Parathyroid adenoma (tissue), 2 donors: Measurements from ENCODE around the gene KCNQ1.

Experiments used
- H2AFZ ChIP-seq: fragments of 300-600 bp; sonication (generic); one replicate; pipeline ENCODE4 v1.7.0; 2017; ENCODE audit warnings: antibody characterized with exemption, mild to moderate bottlenecking
- H3K27ac ChIP-seq: fragments of 300-600 bp; sonication (generic); one replicate; pipeline ENCODE4 v1.7.0; 2017
- H3K27me3 ChIP-seq: fragments of 300-600 bp; sonication (generic); one replicate; pipeline ENCODE4 v1.7.0; 2017; ENCODE audit warnings: low read length; ENCODE audit not compliant: control insufficient read depth, insufficient read depth
- H3K36me3 ChIP-seq: fragments of 300-600 bp; sonication (generic); one replicate; pipeline ENCODE4 v1.7.0; 2017; ENCODE audit warnings: low read length; ENCODE audit not compliant: control insufficient read depth, insufficient read depth
- H3K4me1 ChIP-seq: fragments of 300-600 bp; sonication (generic); one replicate; pipeline ENCODE4 v1.7.0; 2017; ENCODE audit warnings: control low read depth
- H3K4me2 ChIP-seq: fragments of 300-600 bp; sonication (generic); one replicate; pipeline ENCODE4 v1.7.0; 2017; ENCODE audit warnings: low read length
- H3K4me3 ChIP-seq: fragments of 300-600 bp; sonication (generic); one replicate; pipeline ENCODE4 v1.7.0; 2017; ENCODE audit warnings: low read depth, low read length
- H3K79me2 ChIP-seq: fragments of 300-600 bp; sonication (generic); one replicate; pipeline ENCODE4 v1.7.0; 2017; ENCODE audit warnings: control low read depth
- H3K9ac ChIP-seq: fragments of 300-600 bp; sonication (generic); one replicate; pipeline ENCODE4 v1.7.0; 2017; ENCODE audit warnings: mild to moderate bottlenecking
- H3K9me3 ChIP-seq: fragments of 300-600 bp; sonication (generic); one replicate; pipeline ENCODE4 v1.7.0; 2017; ENCODE audit warnings: low read length; ENCODE audit not compliant: control insufficient read depth
- CTCF ChIP-seq: fragments of 300-600 bp; sonication (generic); IDR thresholded peaks from one replicate; pipeline ENCODE4 v1.7.0; 2017; ENCODE audit warnings: antibody characterized with exemption, mild to moderate bottlenecking
- donor health status: primary hyperparathyroidism.

Gene KCNQ1

DNA sequence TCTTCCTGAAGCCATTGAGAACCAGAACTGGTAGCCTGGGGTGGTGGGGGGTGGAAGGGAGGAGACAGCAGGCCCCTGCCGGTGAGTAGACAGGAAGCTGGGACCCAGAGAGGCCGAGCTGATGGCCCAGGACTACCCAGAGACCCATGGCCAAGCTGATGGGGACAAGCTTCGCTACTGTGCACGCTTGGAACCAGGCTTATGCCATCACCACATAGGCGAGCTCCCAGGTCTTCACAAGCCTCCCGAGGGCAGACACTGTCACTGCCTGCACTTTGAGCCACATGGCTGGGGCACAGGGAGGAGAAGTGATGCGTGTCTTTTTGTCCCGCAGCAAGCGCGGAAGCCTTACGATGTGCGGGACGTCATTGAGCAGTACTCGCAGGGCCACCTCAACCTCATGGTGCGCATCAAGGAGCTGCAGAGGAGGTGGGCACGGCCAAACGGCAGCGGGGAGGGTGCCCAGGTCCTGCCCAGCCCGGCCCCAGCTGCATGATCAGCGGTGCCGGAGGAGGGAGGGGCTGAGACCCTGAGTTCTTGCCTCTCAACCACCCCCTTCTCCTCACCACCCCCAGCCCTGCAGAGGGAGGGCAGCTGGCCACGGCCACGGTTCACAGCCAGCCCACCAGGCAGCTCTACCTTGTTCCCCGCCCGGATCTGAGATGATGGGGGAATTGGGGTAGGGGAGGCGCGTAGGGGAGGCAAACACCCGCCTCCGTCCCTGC lies 331.0 kb downstream of the KCNQ1 start:
- no peak overlapping the region for H3K9ac ChIP-seq
- TF ChIP-seq CTCF = no peak
- no peaks in the 10 kb centered on the region for H3K9me3 ChIP-seq
- H3K79me2 ChIP-seq = no peaks in the 10 kb centered on the region
- H2AFZ ChIP-seq = no peak overlapping the region
- H3K36me3 ChIP-seq = no peaks in the 10 kb centered on the region
- no peak overlapping the region for H3K4me2 ChIP-seq
- no peak overlapping the region for H3K4me3 ChIP-seq
- peaks cover 25% of the 10 kb centered on the region for H3K4me1 ChIP-seq
- H3K27ac ChIP-seq = no peak overlapping the region
- H3K27me3 ChIP-seq = no peaks in the 10 kb centered on the region

DNA sequence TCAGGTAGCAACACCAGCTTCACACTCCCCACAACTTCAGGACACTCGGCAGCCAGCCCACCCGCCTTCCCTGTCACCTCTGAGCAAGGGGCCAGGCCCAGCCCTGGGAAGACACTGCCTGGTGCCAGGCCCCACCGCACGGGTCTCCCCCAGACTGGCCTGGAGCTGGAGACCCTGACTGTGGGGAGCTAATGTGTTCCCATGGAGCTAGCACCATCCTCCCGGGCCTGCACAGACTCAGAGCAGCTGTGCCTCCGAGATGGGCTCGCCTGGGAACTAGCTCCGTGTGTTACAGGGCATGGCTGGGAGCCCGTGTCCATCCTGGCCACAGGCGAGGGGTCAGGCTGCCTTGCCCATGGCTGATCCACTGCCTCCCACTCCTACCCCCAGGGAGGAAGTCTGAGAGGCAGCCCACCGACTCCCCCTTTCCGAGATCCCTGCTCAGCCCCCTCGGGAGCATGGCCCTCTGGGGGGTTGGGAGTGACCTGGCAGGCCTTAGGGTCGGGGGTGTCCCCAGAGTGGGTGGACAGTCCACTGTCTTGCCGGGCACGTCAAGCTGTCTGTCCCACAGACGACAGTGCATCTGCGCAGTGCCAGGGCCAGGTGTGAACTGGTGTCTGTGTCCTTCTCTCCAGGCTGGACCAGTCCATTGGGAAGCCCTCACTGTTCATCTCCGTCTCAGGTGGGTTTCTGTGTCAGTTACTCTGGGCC lies 331.7 kb downstream of the KCNQ1 start:
- no peak for TF ChIP-seq CTCF
- no peak overlapping the region for H2AFZ ChIP-seq
- no peak overlapping the region for H3K27ac ChIP-seq
- no peak overlapping the region for H3K9ac ChIP-seq
- peaks cover 31% of the 10 kb centered on the region for H3K4me1 ChIP-seq
- H3K79me2 ChIP-seq = no peaks in the 10 kb centered on the region
- H3K4me2 ChIP-seq = no peak overlapping the region
- no peaks in the 10 kb centered on the region for H3K36me3 ChIP-seq
- no peak overlapping the region for H3K4me3 ChIP-seq
- H3K27me3 ChIP-seq = no peaks in the 10 kb centered on the region
- no peaks in the 10 kb centered on the region for H3K9me3 ChIP-seq

GRCh38 chr11:2777386-2777785 lies 332.6 kb downstream of the KCNQ1 start:
- H3K4me1 ChIP-seq = peaks cover 35% of the 10 kb centered on the region
- no peak overlapping the region for H3K9ac ChIP-seq
- H3K27ac ChIP-seq = no peak overlapping the region
- H3K27me3 ChIP-seq = no peaks in the 10 kb centered on the region
- no peaks in the 10 kb centered on the region for H3K9me3 ChIP-seq
- no peaks in the 10 kb centered on the region for H3K79me2 ChIP-seq
- no peaks in the 10 kb centered on the region for H3K36me3 ChIP-seq
- TF ChIP-seq CTCF = no peak
- H3K4me2 ChIP-seq = no peak overlapping the region
- no peak overlapping the region for H2AFZ ChIP-seq
- no peak overlapping the region for H3K4me3 ChIP-seq

GRCh38 chr11:2777871-2778629 lies 333.2 kb downstream of the KCNQ1 start:
- Histone ChIP-seq H3K36me3 (no peaks in the 10 kb centered on the region), H3K4me2 (peak overlapping the region; percentile 69), H3K9ac (no peak overlapping the region), H3K9me3 (no peaks in the 10 kb centered on the region), H3K27me3 (no peaks in the 10 kb centered on the region), H3K79me2 (no peaks in the 10 kb centered on the region), H3K27ac (peak overlapping the region; percentile 95), H3K4me3 (peak overlapping the region; percentile 31), H3K4me1 (peaks cover 35% of the 10 kb centered on the region), H2AFZ (peak overlapping the region; percentile 83)
- no peak for TF ChIP-seq CTCF
